CD14-positive monocyte (primary cell): Measurements from ENCODE around the gene IL21R. TPM values are rescaled to one million over a fixed set of nuclear protein-coding genes. Genes with fewer than 3 reads are reported as not detected.

Experiments
- DNase-seq, 3 donors: peaks; one replicate each; pipeline ENCODE4 v3.0.0-alpha.2; 2011 to 2022
- H2AFZ ChIP-seq: 2 replicates; pipeline ENCODE4 v1.6.0; 2012; ENCODE audit warnings: mild to moderate bottlenecking, low read depth, low read length, inconsistent platforms; ENCODE audit not compliant: insufficient read depth, poor library complexity, severe bottlenecking
- H3K27ac ChIP-seq, 2 donors: 1 replicate in 1 of 2; 2 replicates in 1 of 2; pipeline ENCODE4 v1.5.1; 2012 to 2013; ENCODE audit warnings: low read length in 2 of 2, control low read depth in 1 of 2, inconsistent platforms in 1 of 2, low read depth in 1 of 2, mild to moderate bottlenecking in 1 of 2
- H3K27me3 ChIP-seq, 2 donors: one replicate each; pipeline versions ENCODE4 v1.6.0 to v1.6.1; 2011 to 2013; ENCODE audit warnings: low read length in 2 of 2; ENCODE audit not compliant: control insufficient read depth in 2 of 2, insufficient read depth in 2 of 2
- H3K36me3 ChIP-seq, 2 donors: replicated peaks in 1 of 2; 1 replicate in 1 of 2; 2 replicates in 1 of 2; pipeline versions ENCODE4 v1.5.1 to v1.6.1; 2012 to 2013; ENCODE audit warnings: low read length in 2 of 2, control low read depth in 1 of 2, inconsistent platforms in 1 of 2, mild to moderate bottlenecking in 1 of 2; ENCODE audit not compliant: insufficient read depth in 2 of 2, control insufficient read depth in 1 of 2
- H3K4me1 ChIP-seq, 2 donors: 1 replicate in 1 of 2; 2 replicates in 1 of 2; pipeline versions ENCODE4 v1.5.1 to v1.6.1; 2012 to 2013; ENCODE audit warnings: low read length in 2 of 2, control low read depth in 1 of 2, inconsistent platforms in 1 of 2, mild to moderate bottlenecking in 1 of 2, moderate library complexity in 1 of 2; ENCODE audit not compliant: insufficient read depth in 2 of 2, control insufficient read depth in 1 of 2
- H3K4me2 ChIP-seq: replicated peaks from 2 replicates; pipeline ENCODE3; 2012; ENCODE audit warnings: low read length, moderate library complexity, mild to moderate bottlenecking; ENCODE audit not compliant: poor library complexity, severe bottlenecking; ENCODE audit errors: extremely low read depth
- H3K4me3 ChIP-seq, 3 experiments: fragments of 200-600 bp in 1 of 3; sonication (generic) in 1 of 3; replicated peaks in 1 of 3; 1 replicate in 2 of 3; 2 replicates in 1 of 3; pipeline ENCODE4 v1.5.1; 2011 to 2013; ENCODE audit warnings: low read length in 3 of 3, mild to moderate bottlenecking in 3 of 3, control low read depth in 2 of 3, low read depth in 2 of 3, inconsistent platforms in 1 of 3, moderate library complexity in 1 of 3
- H3K79me2 ChIP-seq: 2 replicates; pipeline ENCODE4 v1.6.0; 2012; ENCODE audit warnings: mild to moderate bottlenecking, control low read depth, inconsistent platforms, low read length, moderate library complexity; ENCODE audit not compliant: insufficient read depth
- H3K9ac ChIP-seq: 2 replicates; pipeline ENCODE4 v1.6.0; 2017; ENCODE audit warnings: low read length, mild to moderate bottlenecking; ENCODE audit not compliant: insufficient read depth, poor library complexity, severe bottlenecking
- H3K9me3 ChIP-seq, 2 donors: replicated peaks in 1 of 2; 1 replicate in 1 of 2; 2 replicates in 1 of 2; pipeline versions ENCODE4 v1.5.1 to v1.6.1; 2012 to 2013; ENCODE audit warnings: low read length in 2 of 2, control low read depth in 1 of 2; ENCODE audit not compliant: control insufficient read depth in 1 of 2, insufficient read depth in 1 of 2
- H4K20me1 ChIP-seq: 2 replicates; pipeline ENCODE4 v1.6.0; 2012; ENCODE audit warnings: mild to moderate bottlenecking, low read length, control low read depth, moderate library complexity; ENCODE audit not compliant: insufficient read depth
- H3K27ac Mint-ChIP-seq, 7 donors: one replicate each; pipeline ENCODE4 v1.8.0; 2020; ENCODE audit warnings: mild to moderate bottlenecking in 7 of 7, mixed read lengths in 7 of 7, moderate library complexity in 6 of 7, inconsistent platforms in 2 of 7
- H3K27me3 Mint-ChIP-seq, 3 donors: one replicate each; pipeline ENCODE4 v1.8.0; 2021 to 2022; ENCODE audit warnings: low read depth in 3 of 3, mild to moderate bottlenecking in 3 of 3, mixed read lengths in 3 of 3, moderate library complexity in 3 of 3, inconsistent platforms in 1 of 3
- H3K36me3 Mint-ChIP-seq, 2 donors: one replicate each; pipeline ENCODE4 v1.8.0; 2020; ENCODE audit warnings: mixed read lengths in 2 of 2, inconsistent platforms in 1 of 2, mild to moderate bottlenecking in 1 of 2
- H3K4me1 Mint-ChIP-seq: one replicate; pipeline ENCODE4 v1.8.0; 2020; ENCODE audit warnings: mild to moderate bottlenecking, mixed read lengths
- H3K4me3 Mint-ChIP-seq, 2 donors: one replicate each; pipeline ENCODE4 v1.8.0; 2020; ENCODE audit warnings: mild to moderate bottlenecking in 2 of 2, mixed read lengths in 2 of 2, moderate library complexity in 1 of 2
- H3K9me3 Mint-ChIP-seq, 7 donors: one replicate each; pipeline ENCODE4 v1.8.0; 2020 to 2022; ENCODE audit warnings: mixed read lengths in 7 of 7, mild to moderate bottlenecking in 6 of 7, moderate library complexity in 6 of 7, inconsistent platforms in 2 of 7
- CTCF ChIP-seq: fragments of 200-600 bp; IDR thresholded peaks from one replicate; pipeline ENCODE4 v1.8.0; 2022; ENCODE audit warnings: antibody characterized with exemption, mild to moderate bottlenecking
- WGBS: methylation state at CpG from one replicate; pipeline ENCODE4 v1.1.5; 2013; ENCODE audit warnings: missing lambda C conversion rate; ENCODE audit not compliant: insufficient coverage; 5-methylcytosine and 5-hydroxymethylcytosine counted together
- intact Hi-C, 2 donors: fragments of 100-400 bp; cut with micrococcal nuclease; formaldehyde crosslinking; loops; one replicate each; pipeline versions ENCODE4 v1.15.0 to v1.15.1; 2023
- polyA plus RNA-seq, 3 donors: library from polyadenylated mRNA; depleted of rRNA in 1 of 3; unstranded in 2 of 3; stranded (reverse) in 1 of 3; fragments of 300-500 nt in 2 of 3; fragments of >200 nt in 1 of 3; fragmentation: Illumina TruSeq in 2 of 3; gene quantifications; 1 replicate in 2 of 3; 2 replicates in 1 of 3; pipeline ENCODE4 v1.2.3, GENCODE V29; 2012 to 2021

IL21R gene
- polyA plus RNA-seq, 3 donors: 1.0 to 1.7 (median 1.4) TPM

DNA sequence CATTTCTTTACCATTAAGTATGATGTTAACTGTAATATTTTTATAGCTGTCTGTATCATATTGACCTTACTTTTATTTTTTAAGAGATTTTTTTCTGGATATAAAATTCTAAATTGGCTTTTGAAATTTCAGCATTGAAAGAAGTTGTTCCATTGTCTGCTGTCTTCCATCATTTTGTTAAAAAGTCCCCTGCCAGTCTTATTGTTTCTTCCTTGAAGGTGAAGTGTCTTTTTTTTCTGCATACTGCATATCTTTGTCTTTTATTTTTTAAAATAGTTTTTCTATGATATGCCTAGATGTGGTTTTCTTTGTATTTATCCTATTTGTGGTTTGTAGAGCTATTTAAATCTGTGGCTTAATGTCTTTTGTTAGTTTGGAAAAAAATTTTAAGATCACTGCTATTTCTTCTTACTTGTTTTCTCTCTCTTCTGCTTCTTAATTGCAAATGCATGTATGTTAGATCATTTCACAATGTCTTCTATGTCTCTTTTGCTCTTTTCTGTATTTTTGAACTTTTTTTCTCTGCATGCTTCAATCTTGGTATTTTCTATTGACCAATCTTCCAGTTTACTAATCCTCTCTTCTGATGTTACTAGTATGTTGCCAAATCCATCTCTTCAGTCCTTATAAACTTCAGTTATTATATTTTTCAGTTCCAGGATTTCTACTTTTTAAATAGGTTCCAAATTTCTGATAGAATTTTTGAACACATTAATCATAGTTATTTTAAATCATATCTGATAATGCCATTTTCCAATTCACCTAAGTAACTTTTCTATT is 20.2 kb downstream of the IL21R start:
- Mint-ChIP-seq H3K9me3 (peaks cover 11 to 39% (median 26%) of the 10 kb centered on the region in 7 donors), H3K4me3 (peak overlapping the region in 1 of 2 donors; percentile 35), H3K27ac (no peak overlapping the region), H3K27me3 (peaks cover 0 to 4% (median 2%) of the 10 kb centered on the region in 3 donors), H3K4me1 (peaks cover 14% of the 10 kb centered on the region), H3K36me3 (peaks cover 0 to 2% of the 10 kb centered on the region in 2 donors)
- Histone ChIP-seq H3K9ac (no peak overlapping the region), H3K27me3 (no peaks in the 10 kb centered on the region), H3K9me3 (peaks cover 7 to 27% of the 10 kb centered on the region in 2 donors), H3K4me3 (no peak overlapping the region), H3K4me1 (peaks cover 12 to 13% of the 10 kb centered on the region in 2 donors), H3K27ac (no peak overlapping the region), H2AFZ (no peak overlapping the region), H3K36me3 (no peaks in the 10 kb centered on the region), H3K79me2 (no peaks in the 10 kb centered on the region), H4K20me1 (no peaks in the 10 kb centered on the region), H3K4me2 (no peak overlapping the region)
- no peak for TF ChIP-seq CTCF
- intact Hi-C loops: no loop called here
- DNase-seq: no peak

DNA sequence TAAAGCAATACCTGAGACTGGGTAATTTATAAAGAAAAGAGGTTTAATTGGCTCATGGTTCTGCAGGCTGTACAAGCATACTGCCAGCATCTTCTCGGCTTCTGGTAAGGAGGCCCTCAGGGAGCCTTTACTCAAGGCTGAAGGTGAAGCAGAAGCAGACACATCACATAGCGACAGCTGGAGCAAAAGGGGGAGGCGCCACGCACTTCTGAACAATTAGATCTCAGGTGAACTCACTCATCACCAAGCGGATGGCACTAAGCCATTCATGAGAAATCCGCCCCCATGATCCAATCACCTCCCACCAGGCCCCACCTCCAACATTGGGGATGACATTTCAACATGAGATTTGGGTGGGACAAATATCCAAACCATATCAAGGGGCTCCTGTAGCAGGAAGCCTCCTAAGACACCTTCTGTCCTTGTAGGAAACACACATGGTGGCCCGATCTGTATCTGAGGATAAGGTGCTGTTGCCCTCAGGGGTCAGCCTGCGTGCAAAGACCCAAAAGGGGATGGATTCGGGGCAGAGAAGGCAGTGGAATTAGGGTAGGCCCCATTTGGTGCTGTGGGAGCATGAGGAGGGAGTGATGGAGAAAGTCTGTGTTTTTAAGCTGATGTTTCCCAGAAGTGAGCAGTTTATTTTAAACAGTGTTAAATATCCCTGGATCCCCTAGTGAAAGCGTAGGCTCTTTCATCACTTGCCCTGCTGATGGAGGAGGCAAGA is 23.0 kb downstream of the IL21R start:
- H3K4me3 ChIP-seq: no peak overlapping the region
- H3K27me3 ChIP-seq: no peaks in the 10 kb centered on the region
- H3K36me3 ChIP-seq: no peaks in the 10 kb centered on the region
- Mint-ChIP-seq H3K9me3 (peaks cover 8 to 36% (median 23%) of the 10 kb centered on the region in 7 donors), H3K4me1 (peaks cover 19% of the 10 kb centered on the region), H3K27ac (peak overlapping the region in 1 of 7 donors; percentile 66), H3K36me3 (peaks cover 0 to 2% of the 10 kb centered on the region in 2 donors), H3K27me3 (peaks cover 4% of the 10 kb centered on the region in 3 donors), H3K4me3 (no peak overlapping the region)
- H4K20me1 ChIP-seq: no peaks in the 10 kb centered on the region
- H2AFZ ChIP-seq: no peak overlapping the region
- intact Hi-C loops: no loop called here
- no peak overlapping the region for H3K4me2 ChIP-seq
- no peaks in the 10 kb centered on the region for H3K79me2 ChIP-seq
- WGBS: 95% methylated on average over 3 of the region's 10 CpGs
- H3K4me1 ChIP-seq: peaks cover 16 to 18% of the 10 kb centered on the region in 2 donors
- no peak for TF ChIP-seq CTCF
- peaks cover 1 to 27% of the 10 kb centered on the region in 2 donors for H3K9me3 ChIP-seq
- no peak overlapping the region for H3K27ac ChIP-seq
- no peak for DNase-seq
- H3K9ac ChIP-seq: no peak overlapping the region
